K562 (cell line): ENCODE measurements around the gene ZEB2. TPM values are rescaled to one million over a fixed set of nuclear protein-coding genes. Genes with fewer than 3 reads are reported as not detected.

ENCODE experiments used
- ARID4B ChIP-seq: sonication (generic); formaldehyde crosslinking; IDR thresholded peaks from 2 replicates; pipeline ENCODE4 v1.8.0; 2022; ENCODE audit warnings: mild to moderate bottlenecking, missing genetic modification reagents
- COPS2 ChIP-seq: fragments of 450-650 bp; conservative IDR thresholded peaks from 2 replicates; pipeline ENCODE4 v1.6.1; 2016; ENCODE audit warnings: mild to moderate bottlenecking, moderate library complexity
- HDAC6 ChIP-seq: IDR thresholded peaks from 2 replicates; pipeline ENCODE4 v1.6.1; 2012; ENCODE audit warnings: low read depth, mild to moderate bottlenecking, control low read depth, inconsistent platforms, low read length, moderate library complexity
- HOMEZ ChIP-seq: fragments of 250-450 bp; sonication (Bioruptor Pico); IDR thresholded peaks from 2 replicates; pipeline ENCODE4 v1.4.0; 2020; ENCODE audit warnings: mild to moderate bottlenecking, moderate library complexity
- NCOA1 ChIP-seq: fragments of 450-650 bp; IDR thresholded peaks from 2 replicates; pipeline ENCODE4 v1.6.1; 2016; ENCODE audit warnings: low read depth
- NR2C1 ChIP-seq, 2 experiments: fragments of 450-650 bp; IDR thresholded peaks; 2 replicates each; pipeline ENCODE4 v1.6.1; 2017; ENCODE audit warnings: mild to moderate bottlenecking in 2 of 2, antibody characterized with exemption in 1 of 2, inconsistent platforms in 1 of 2, missing compliant biosample characterization in 1 of 2, missing genetic modification characterization in 1 of 2
- RUNX1 ChIP-seq: sonication (generic); IDR thresholded peaks from 2 replicates; pipeline ENCODE4 v1.6.1; 2016; ENCODE audit warnings: antibody characterized with exemption, low read depth
- SAFB ChIP-seq: fragments of 200-400 bp; formaldehyde crosslinking; IDR thresholded peaks from 2 replicates; pipeline ENCODE4 v1.6.1; 2017; ENCODE audit warnings: low read depth, low read length, borderline replicate concordance
- TEAD2 ChIP-seq: fragments of 450-650 bp; IDR thresholded peaks from 2 replicates; pipeline ENCODE4 v1.6.1; 2016; ENCODE audit warnings: missing genetic modification characterization, control low read depth, missing compliant biosample characterization
- TFAP4 ChIP-seq: sonication (generic); formaldehyde crosslinking; IDR thresholded peaks from 2 replicates; pipeline ENCODE4 v1.8.0; 2022; ENCODE audit warnings: missing genetic modification reagents, mild to moderate bottlenecking, moderate library complexity, borderline replicate concordance
- ZBTB9 ChIP-seq: fragments of 450-650 bp; formaldehyde crosslinking; IDR thresholded peaks from 2 replicates; pipeline ENCODE4 v1.4.0; 2020; ENCODE audit warnings: mild to moderate bottlenecking, moderate library complexity
- ZMIZ1 ChIP-seq, 2 experiments: fragments of 150-350 bp in 1 of 2; IDR thresholded peaks; 2 replicates each; pipeline ENCODE4 v1.6.1; 2012 to 2016; ENCODE audit warnings: low read depth in 2 of 2, low read length in 2 of 2, mild to moderate bottlenecking in 1 of 2, moderate library complexity in 1 of 2
- ZNF263 ChIP-seq: sonication (generic); formaldehyde crosslinking; IDR thresholded peaks from 2 replicates; pipeline ENCODE4 v1.8.0; 2022; ENCODE audit warnings: mild to moderate bottlenecking, missing genetic modification reagents, borderline replicate concordance
- ZNF76 ChIP-seq: fragments of 250-450 bp; sonication (Bioruptor Pico); IDR thresholded peaks from 2 replicates; pipeline ENCODE4 v1.4.0; 2020; ENCODE audit warnings: mild to moderate bottlenecking, moderate library complexity, borderline replicate concordance
- ZNF778 ChIP-seq: fragments of 450-650 bp; formaldehyde crosslinking; IDR thresholded peaks from 2 replicates; pipeline ENCODE4 v1.4.0; 2020; ENCODE audit warnings: mild to moderate bottlenecking, moderate library complexity
- polyA plus RNA-seq, 8 experiments: library from polyadenylated mRNA; depleted of rRNA in 4 of 8; stranded (reverse) in 5 of 8; unstranded in 3 of 8; fragments of >200 nt; fragmentation: Nextera tagmentation in 2 of 8; fragmentation: Illumina TruSeq in 1 of 8; extraction: Ambion mirVana in 2 of 8; extraction: Trizol in 1 of 8; gene quantifications; 2 replicates each; pipeline versions ENCODE4 v1.2.1 to v1.2.3, GENCODE V29; 2011 to 2014; ENCODE audit warnings: inconsistent platforms in 1 of 8, missing spikeins in 1 of 8
- total RNA-seq, 7 experiments: library from RNA; depleted of rRNA in 6 of 7; stranded (reverse); fragments of >200 nt in 6 of 7; fragmentation: Illumina TruSeq in 2 of 7; extraction: Trizol in 2 of 7; gene quantifications; 2 replicates each; pipeline versions ENCODE4 v1.2.1 to v1.2.3, GENCODE V29; 2011 to 2021; ENCODE audit warnings: low replicate concordance in 1 of 7

Gene ZEB2
- total and polyA plus RNA-seq, 9 of the 15 experiments (the other 6 are each of a cell fraction or from before 2014, with no cell fraction given) = 15.1 to 113 (median 72.3) TPM

GRCh38 chr2:144358979-144359541 lies 160.9 kb downstream of the ZEB2 start (continued):
- TF ChIP-seq ARID4B (CRISPR knock-in tag) (no peak), ZBTB9 (0 out of 2 replicates have a peak, but pooled peaks have one; percentile 30), NR2C1 (IDR thresholded peaks at IDR 0.05) (no peak), NR2C1 (tag; IDR thresholded peaks at IDR 0.05) (no peak), HDAC6 (no peak), ZMIZ1 (IDR thresholded peaks at IDR 0.05; ENCODE audit: low read depth in 2 of 2, low read length in 2 of 2) (peak in 1 of 2 experiments; percentile 83; a peak in 2 of 4 replicates), SAFB (no peak), RUNX1 (0 out of 2 replicates have a peak, but pooled peaks have one; percentile 32), ZNF263 (no peak), HOMEZ (CRISPR knock-in tag) (no peak), ZNF76 (no peak), TFAP4 (CRISPR knock-in tag) (no peak), COPS2 (no peak), ZNF778 (CRISPR knock-in tag) (no peak), NCOA1 (no peak; the same call in 1 of the 2 replicates), TEAD2 (tag) (no peak)
